SU-DHL-6 (cell line): ENCODE measurements around the gene INAFM2.

Source experiments
- EZH2phosphoT487 ChIP-seq: fragments of 200-600 bp; sonication (generic), shearing (Covaris generic); conservative IDR thresholded peaks from 2 replicates; pipeline ENCODE4 v1.6.1; 2018; ENCODE audit warnings: mild to moderate bottlenecking, antibody characterized with exemption, low read length, moderate library complexity, mixed read lengths
- TF ChIP-seq, protein P1 (sequence below): fragments of 200-600 bp; sonication (generic); IDR thresholded peaks from one replicate; pipeline ENCODE4 v1.5.1; 2017; ENCODE audit warnings: antibody characterized with exemption, mild to moderate bottlenecking, low read length, moderate library complexity; ENCODE audit not compliant: insufficient read depth, poor library complexity, severe bottlenecking

DNA sequence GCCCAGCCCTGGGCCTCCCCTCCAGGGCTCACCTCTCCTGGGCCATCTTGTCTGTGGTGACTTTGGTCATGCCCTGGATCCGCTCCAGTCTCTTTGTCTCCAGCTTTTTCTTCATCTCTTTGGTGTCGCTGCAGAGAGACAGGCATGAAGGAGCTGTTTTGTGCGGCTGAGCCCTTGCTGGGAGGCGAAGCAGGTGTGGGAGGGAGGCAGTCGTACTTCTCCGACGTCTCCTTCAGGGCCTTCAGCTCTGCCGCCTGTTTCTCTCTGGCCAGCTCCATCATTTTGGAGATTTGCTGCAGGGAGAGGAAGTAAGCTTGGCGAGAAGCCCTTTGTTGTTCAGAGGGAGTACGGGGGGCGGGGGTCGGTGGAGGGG, 33.0 kb upstream of the INAFM2 start:
- TF ChIP-seq, protein P1, sequence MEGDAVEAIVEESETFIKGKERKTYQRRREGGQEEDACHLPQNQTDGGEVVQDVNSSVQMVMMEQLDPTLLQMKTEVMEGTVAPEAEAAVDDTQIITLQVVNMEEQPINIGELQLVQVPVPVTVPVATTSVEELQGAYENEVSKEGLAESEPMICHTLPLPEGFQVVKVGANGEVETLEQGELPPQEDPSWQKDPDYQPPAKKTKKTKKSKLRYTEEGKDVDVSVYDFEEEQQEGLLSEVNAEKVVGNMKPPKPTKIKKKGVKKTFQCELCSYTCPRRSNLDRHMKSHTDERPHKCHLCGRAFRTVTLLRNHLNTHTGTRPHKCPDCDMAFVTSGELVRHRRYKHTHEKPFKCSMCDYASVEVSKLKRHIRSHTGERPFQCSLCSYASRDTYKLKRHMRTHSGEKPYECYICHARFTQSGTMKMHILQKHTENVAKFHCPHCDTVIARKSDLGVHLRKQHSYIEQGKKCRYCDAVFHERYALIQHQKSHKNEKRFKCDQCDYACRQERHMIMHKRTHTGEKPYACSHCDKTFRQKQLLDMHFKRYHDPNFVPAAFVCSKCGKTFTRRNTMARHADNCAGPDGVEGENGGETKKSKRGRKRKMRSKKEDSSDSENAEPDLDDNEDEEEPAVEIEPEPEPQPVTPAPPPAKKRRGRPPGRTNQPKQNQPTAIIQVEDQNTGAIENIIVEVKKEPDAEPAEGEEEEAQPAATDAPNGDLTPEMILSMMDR, result no peak
- TF ChIP-seq EZH2phosphoT487, result no peak
